SKM-1 treated with dmso at 0.1 percent for 144 hours (cell line): Measurements from ENCODE around the gene KLF13.

ENCODE experiments used
- DNase-seq: peaks from one replicate; lab custom pipeline; 2025; ENCODE audit not compliant: unreplicated experiment; lab: John Stamatoyannopoulos, UW

KLF13 gene

DNA sequence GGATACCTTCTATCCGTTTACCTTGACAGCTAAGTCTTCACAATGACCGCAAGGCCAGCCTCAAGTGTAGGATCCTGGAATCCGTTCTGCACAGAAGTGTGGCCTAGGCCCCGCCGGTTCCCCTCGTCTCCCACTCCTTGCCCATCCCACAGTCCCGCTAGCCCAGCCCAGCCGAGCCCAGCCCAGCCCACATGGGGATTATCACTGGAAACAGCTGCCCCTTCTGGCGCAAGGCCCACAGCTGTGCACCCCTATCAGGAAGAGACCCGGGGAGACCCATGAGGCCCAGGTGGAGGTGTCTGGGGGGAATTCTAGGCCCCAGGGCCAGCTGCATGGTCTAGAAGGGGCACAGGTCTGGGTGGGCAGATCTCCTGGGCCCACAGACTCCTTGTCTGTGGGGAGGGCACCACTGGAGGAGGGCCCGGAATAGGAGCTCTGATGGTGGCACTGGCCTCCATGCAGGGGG lies 27.9 kb upstream of the KLF13 start:
- DNase-seq = no peak

DNA sequence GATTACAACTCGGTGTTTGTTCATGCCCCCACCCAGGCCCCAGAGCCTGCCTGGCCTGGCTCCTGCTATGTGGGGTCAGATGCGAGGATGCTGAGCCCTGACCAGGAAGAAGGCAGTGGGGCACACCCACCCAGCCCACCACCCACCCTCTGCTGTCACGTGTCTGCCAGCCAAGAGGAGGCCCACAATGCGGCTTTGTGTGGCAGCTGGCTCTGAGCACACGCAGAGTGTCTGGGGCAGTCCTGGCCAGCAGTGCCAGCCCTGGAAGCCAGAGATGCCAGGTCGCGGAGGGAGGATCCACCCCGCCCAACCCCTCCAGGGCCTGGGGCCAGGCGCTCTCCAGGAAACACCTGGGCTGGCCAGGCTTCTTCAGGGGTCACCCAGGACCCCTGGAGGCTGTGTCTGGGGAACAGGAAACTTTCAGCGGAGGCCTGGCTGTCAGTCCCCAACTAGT lies 26.4 kb upstream of the KLF13 start:
- DNase-seq = no peak

GRCh38 chr15:31300981-31301672 lies 25.5 kb upstream of the KLF13 start:
- DNase-seq = no peak

- no peak for DNase-seq
Measured at GRCh38 chr15:31301673-31301990, 25.0 kb upstream of the KLF13 start.

GRCh38 chr15:31302029-31302657 lies 24.5 kb upstream of the KLF13 start:
- no peak for DNase-seq

DNA sequence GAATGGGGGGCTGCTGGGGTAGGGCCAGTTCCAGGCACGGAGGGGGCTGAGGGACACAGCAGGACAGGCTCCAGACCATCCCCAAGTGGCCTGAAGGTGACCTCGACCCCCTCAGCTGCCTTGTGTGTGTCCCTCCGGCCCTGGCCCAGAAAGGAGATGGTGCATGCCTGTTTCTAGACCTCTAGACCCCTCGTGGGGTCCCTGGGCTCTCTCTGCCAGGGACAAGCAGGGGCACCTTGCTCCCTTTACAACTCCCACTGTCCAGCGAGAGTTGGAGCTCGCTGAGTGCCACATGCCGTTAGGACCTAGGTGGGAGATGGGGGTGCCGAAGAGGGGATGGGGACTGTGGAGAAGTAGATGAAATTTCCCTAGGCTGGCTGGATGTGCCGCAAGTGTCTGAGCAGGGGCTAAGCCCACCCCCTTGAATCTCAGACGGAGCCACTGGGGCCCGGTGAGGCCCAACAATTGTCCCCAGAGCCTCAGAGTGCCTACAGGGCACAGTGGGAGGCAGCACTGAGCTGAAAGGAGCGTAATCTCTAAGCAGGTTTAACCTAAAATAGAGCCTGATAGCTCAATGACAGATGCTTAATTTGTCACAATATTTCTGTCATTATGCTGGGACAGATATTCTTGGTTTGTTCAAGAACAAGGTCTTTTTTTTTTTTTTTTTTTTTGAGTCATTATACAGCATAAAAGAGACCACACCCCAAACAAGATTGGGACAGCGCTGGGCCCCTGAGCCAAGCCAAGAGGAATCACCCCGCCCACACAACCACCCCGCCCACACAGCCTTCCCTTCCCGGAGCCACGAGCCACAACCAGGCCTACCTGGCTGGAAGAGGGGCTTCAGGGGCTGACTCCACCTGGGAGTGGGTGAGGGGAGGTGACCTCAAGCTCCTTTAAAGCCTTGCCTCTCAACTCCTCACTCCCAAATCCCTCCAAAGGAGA lies 23.6 kb upstream of the KLF13 start:
- no peak for DNase-seq

DNA sequence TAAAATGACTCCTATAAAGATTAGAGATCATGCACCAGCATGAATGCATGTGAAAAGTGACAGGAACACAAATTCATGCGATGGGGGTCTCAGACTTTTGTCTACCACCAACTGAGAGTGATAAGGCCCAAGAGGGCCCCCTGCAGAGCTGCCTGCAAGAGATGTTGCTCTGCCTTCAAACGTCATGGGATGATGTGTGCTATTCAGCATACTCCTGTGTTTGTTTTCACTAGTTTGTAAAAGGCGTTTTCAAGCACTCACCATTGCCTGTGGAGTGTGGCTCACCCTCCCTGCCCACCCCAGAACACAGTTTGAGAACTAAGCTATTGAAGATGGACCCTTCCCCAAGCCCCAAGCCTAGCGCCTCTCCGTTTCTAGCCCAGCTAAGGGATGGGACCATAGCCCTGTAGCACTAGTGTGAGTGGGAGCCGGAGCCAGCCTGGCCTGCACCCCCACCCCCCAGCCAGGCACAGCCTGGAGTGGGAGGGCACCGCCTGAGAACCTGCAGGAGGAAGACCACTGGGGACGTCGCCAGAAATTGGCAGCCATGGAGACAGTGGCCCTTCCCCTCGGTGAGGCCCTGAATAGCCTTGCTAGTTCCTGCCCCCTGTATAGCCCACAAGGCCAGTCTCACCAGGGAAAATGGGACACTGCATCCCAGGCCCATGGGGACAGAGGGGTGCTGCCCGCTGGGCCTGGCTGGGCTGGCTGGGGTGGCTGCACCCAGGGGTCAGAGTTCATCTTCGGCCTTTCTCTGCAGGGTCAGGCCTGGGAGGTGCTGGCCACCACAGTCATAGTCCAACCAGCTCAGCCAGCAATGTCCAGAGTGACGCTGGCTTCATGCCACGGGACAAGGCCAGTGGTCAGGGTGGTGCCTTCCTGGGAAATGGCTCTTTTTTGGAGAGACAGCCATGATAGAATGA lies 22.6 kb upstream of the KLF13 start:
- no peak for DNase-seq

GRCh38 chr15:31304751-31305365 lies 21.8 kb upstream of the KLF13 start:
- DNase-seq = no peak

- DNase-seq = no peak
Measured at GRCh38 chr15:31305375-31305774, 21.3 kb upstream of the KLF13 start.

- no peak for DNase-seq
Measured at GRCh38 chr15:31305796-31306425, 20.7 kb upstream of the KLF13 start.

DNA sequence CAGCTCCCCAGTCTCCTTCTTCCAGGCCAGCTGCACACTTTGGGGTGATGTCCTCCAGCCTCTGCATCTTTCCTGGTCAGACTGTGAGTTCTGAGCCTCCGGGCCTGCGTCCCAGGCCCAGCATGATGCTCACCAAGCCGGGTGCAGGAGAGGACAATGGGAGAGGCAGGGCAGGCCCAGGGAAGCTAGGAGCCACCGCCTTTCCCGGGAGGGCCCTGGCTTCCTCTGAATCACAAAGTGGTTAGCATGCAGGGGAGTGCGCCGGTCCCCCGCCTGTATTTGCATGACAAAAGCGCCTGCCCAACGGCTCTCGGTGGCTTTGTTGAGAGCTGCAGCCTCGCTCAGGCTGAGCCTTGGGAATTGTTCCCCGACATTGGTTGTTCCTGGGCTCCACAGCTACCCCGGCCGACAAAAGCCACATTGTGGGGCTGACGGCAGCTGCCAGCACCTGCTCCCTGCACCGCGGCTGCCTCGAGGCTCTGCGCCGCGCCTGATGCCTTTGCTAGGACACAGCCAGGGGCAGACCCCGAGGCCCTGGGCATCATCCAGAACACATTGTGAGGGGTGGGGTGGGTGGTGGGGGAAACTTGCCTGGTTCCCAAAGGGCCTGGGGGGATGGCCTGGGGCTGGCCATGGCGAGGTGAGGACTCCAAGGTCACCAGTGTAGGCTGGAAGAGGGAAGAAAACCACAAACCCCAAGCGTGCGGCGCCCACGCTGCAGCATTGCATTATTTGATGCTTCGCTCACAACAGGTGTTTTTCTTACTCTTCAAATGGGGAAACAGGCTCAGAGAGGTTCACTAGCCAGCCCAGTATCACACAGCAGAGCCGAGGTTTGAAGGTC lies 20.0 kb upstream of the KLF13 start:
- DNase-seq = no peak

GRCh38 chr15:31307270-31308184 lies 19.1 kb upstream of the KLF13 start:
- DNase-seq = no peak

GRCh38 chr15:31308185-31308639 lies 18.4 kb upstream of the KLF13 start:
- DNase-seq = no peak

DNA sequence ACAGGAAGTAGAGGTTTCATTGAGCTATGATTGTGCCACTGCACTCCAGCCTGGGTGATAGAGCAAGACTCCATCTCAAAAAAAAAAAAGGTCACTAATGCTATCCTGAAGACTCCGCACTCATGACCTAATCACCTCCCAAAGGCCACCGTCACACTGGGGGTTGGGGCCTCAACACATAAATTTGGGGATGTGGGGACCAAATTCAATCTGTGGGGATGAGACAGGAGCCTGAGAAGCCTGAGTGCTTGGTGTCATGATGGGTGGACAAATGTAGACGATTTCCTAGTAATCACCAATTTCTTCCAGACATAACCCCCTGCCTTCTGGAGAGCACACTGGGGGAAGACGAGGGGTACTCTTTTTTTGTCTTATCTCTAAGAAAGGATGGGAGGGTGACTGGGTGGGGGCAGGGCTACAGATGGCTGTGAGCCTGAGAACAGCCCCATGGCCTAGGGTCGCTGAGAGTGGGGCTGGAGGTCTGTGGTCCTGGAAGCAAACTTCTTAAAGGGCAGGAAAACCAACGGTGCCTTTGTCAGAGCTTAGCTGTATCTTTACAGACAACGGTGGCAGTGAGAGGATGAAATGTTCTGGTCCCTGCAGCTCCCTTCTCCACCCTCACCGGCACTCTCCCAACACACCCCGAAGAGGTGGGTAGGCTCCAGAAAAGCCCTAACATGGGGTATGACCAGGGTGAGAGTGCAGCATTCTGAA lies 16.6 kb upstream of the KLF13 start:
- no peak for DNase-seq

DNA sequence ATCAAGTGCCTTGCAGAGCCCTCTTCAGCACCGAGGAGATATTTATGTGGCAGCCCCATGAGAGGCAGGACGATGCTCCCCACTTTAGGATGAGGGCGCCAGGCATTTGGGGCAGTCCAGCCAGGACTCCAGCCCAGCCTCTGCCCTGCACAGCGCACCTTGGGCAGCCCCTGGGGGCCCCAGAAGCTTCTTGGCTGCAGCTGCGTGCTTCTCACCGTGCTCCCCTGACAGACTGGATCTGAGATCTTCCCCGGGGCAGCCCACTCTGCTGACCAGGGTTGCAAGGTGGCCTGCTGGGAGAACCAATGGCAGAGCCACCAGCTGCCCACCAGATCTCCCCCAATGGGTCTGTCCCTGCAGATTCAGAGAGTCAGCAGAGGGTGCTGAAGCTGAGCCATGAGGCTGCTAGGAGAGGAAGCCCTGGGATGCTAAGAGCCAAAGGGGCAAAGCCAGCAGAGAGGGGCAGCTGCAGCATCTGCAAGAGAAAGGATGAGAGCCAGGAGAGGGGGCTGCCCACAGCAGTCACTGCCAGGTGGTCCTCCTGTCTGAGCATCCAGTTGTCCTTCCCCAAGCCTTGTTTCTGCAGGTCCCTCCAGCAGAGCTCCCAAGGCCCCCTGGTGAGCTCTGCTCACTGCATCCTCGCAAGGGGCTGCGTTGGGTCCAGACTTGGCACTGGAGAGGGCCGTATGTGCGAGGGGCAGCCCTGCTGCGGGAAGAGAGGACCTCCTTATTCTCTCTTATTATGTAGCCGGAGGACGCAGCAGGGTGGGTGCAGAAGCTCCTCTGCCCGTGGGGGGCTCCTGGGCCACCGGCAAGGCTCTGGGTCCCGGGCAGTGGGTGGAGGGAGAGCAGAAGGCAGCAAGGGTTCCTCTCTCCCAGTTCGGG lies 14.7 kb upstream of the KLF13 start:
- DNase-seq = no peak

DNA sequence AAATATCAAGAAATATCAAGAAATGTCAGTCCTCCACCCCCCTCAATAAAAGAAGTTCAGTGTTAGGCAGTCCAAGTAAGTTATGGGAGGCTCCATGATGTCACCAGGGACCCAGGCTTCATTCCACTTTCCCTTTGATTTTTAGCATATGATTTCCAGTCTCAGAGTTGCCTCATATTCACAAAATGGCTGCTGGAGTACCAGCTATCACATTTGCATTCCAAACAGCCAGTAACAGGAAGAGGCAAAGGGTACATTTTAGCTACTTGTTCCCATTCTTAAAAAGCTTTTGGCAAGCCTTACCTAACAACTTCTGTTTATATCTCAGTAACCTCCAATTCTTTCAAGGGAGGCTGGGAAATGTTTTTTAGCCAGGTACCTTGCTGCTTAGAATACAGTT lies 13.4 kb upstream of the KLF13 start:
- no peak for DNase-seq
